ENCODE measurements around the gene RNPEPL1.

DNA sequence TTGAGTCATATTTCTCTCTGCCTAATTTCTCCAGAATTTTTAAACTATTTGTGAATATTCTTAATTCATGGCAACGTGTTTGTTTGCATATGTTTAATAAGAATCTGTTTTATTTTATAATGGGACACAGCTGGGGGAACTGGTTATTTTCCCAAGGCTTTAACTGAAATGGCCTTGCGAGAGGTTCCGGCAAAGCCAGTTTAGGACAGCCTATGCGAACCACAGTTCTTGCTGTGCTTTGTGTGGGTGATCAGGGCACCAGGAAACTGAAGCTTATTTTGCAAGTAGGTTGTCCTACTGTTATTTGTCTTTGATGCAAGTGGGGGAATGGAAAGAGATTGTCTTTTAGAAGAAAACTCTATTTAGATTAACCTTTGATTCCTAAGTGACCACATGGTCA is 17.0 kb upstream of the RNPEPL1 start:
- TF ChIP-seq, protein P1, sequence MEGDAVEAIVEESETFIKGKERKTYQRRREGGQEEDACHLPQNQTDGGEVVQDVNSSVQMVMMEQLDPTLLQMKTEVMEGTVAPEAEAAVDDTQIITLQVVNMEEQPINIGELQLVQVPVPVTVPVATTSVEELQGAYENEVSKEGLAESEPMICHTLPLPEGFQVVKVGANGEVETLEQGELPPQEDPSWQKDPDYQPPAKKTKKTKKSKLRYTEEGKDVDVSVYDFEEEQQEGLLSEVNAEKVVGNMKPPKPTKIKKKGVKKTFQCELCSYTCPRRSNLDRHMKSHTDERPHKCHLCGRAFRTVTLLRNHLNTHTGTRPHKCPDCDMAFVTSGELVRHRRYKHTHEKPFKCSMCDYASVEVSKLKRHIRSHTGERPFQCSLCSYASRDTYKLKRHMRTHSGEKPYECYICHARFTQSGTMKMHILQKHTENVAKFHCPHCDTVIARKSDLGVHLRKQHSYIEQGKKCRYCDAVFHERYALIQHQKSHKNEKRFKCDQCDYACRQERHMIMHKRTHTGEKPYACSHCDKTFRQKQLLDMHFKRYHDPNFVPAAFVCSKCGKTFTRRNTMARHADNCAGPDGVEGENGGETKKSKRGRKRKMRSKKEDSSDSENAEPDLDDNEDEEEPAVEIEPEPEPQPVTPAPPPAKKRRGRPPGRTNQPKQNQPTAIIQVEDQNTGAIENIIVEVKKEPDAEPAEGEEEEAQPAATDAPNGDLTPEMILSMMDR (IDR thresholded peaks at IDR 0.05; ENCODE audit: low read depth, low read length) = no peak
- TF ChIP-seq POLR2A (IDR thresholded peaks at IDR 0.05; ENCODE audit: extremely low read depth, insufficient read length) (no peak), MYC (IDR thresholded peaks at IDR 0.05; ENCODE audit: low read depth, low read length) (no peak)
- TF ChIP-seq, protein P2, sequence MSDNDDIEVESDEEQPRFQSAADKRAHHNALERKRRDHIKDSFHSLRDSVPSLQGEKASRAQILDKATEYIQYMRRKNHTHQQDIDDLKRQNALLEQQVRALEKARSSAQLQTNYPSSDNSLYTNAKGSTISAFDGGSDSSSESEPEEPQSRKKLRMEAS (IDR thresholded peaks at IDR 0.05; ENCODE audit: low read depth, low read length) = no peak

All from NB4 (cell line).